ENCODE measurements around the gene CHID1. TPM values are rescaled to one million over a fixed set of nuclear protein-coding genes. Genes with fewer than 3 reads are reported as not detected.

Gene CHID1
- total RNA-seq, 1 donor from 2014 or later: 74.6 TPM

GRCh38 chr11:893008-893654, 17.5 kb downstream of the CHID1 start:
- Mint-ChIP-seq H3K4me3 (ENCODE audit: unreplicated experiment) (no peak overlapping the region), H3K36me3 (ENCODE audit: low read depth, unreplicated experiment) (no peaks in the 10 kb centered on the region), H3K4me1 (ENCODE audit: low read depth, unreplicated experiment) (no peaks in the 10 kb centered on the region), H3K27me3 (ENCODE audit: low read depth, unreplicated experiment) (no peaks in the 10 kb centered on the region), H3K27ac (ENCODE audit: unreplicated experiment) (no peak overlapping the region), H3K9me3 (ENCODE audit: unreplicated experiment) (no peaks in the 10 kb centered on the region)
- Histone ChIP-seq H2AFZ (ENCODE audit: low read depth, low read length) (no peak overlapping the region), H4K20me1 (ENCODE audit: insufficient read depth, low read length) (peaks cover 16% of the 10 kb centered on the region), H3K4me2 (ENCODE audit: low read length) (no peak overlapping the region), H3K79me2 (ENCODE audit: insufficient read depth, low read length) (no peaks in the 10 kb centered on the region), H3K9me3 (ENCODE audit: insufficient read depth, low read depth, low read length) (no peaks in the 10 kb centered on the region), H3K4me3 (ENCODE audit: insufficient read depth, low read depth, low read length) (no peak overlapping the region), H3K36me3 (ENCODE audit: insufficient read depth, low read length) (no peaks in the 10 kb centered on the region), H3K27ac (ENCODE audit: low read depth, low read length) (no peak overlapping the region), H3K27me3 (ENCODE audit: insufficient read depth, low read length) (no peaks in the 10 kb centered on the region), H3K4me1 (ENCODE audit: insufficient read depth, low read length) (no peaks in the 10 kb centered on the region), H3K9ac (ENCODE audit: low read length) (no peak overlapping the region)
- TF ChIP-seq, protein P1, sequence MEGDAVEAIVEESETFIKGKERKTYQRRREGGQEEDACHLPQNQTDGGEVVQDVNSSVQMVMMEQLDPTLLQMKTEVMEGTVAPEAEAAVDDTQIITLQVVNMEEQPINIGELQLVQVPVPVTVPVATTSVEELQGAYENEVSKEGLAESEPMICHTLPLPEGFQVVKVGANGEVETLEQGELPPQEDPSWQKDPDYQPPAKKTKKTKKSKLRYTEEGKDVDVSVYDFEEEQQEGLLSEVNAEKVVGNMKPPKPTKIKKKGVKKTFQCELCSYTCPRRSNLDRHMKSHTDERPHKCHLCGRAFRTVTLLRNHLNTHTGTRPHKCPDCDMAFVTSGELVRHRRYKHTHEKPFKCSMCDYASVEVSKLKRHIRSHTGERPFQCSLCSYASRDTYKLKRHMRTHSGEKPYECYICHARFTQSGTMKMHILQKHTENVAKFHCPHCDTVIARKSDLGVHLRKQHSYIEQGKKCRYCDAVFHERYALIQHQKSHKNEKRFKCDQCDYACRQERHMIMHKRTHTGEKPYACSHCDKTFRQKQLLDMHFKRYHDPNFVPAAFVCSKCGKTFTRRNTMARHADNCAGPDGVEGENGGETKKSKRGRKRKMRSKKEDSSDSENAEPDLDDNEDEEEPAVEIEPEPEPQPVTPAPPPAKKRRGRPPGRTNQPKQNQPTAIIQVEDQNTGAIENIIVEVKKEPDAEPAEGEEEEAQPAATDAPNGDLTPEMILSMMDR (IDR thresholded peaks at IDR 0.05; ENCODE audit: insufficient read depth, low read depth, low read length): no peak
- TF ChIP-seq EZH2 (IDR thresholded peaks at IDR 0.05; ENCODE audit: insufficient read depth, low read length): no peak
- no peak for DNase-seq (ENCODE audit: low read depth)
- no peak for FAIRE-seq

DNA sequence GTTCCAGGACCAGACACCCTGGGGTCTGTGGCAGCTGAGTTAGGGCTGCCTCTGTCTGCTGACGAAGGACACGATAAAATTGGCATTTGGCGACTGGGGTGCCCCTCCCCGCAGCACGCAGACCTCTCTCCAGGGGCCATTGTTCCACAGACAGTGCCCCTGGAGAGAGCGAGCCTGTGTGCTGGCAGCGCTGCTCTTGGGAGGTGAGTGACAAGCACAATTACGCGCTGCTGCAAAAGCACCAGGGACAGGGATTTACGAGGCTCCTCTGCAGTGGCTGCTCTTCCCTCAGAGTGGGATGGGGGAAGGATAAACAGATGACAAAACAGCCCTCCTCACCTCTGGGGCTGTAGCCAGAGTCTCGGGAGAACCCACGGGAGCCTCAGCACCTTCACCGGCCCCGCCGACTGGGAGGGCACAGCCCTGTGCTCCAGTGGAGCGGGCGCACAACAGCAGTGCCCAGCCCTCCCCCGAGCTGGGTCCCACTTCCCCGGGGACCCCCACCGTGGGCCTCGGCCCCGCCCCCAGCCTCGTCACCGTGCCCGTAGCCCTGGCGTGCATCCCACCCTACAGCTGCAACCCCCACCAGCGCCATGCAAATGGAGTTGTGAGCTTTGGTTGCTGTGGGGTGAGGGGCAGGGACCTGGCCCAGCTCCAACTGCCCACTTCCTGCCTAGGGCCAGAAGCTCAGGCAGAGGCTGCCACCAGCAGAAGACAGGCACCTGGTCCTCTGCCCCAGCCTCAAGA, 19.6 kb downstream of the CHID1 start:
- no peaks in the 10 kb centered on the region for H3K27me3 Mint-ChIP-seq (ENCODE audit: low read depth, unreplicated experiment)
- TF ChIP-seq, protein P1 (IDR thresholded peaks at IDR 0.05; ENCODE audit: insufficient read depth, low read depth, low read length): no peak
- no peak for TF ChIP-seq EZH2 (IDR thresholded peaks at IDR 0.05; ENCODE audit: insufficient read depth, low read length)

More for the DNA sequence above, 19.6 kb downstream of the CHID1 start:
- H3K4me3 ChIP-seq (ENCODE audit: insufficient read depth, low read depth, low read length): no peak overlapping the region
- no peaks in the 10 kb centered on the region for H3K4me1 ChIP-seq (ENCODE audit: insufficient read depth, low read length)
- peaks cover 20% of the 10 kb centered on the region for H4K20me1 ChIP-seq (ENCODE audit: insufficient read depth, low read length)
- H3K36me3 Mint-ChIP-seq (ENCODE audit: low read depth, unreplicated experiment): peaks cover 6% of the 10 kb centered on the region
- H3K9me3 Mint-ChIP-seq (ENCODE audit: unreplicated experiment): no peaks in the 10 kb centered on the region
- no peak overlapping the region for H2AFZ ChIP-seq (ENCODE audit: low read depth, low read length)
- FAIRE-seq (no peak), DNase-seq (ENCODE audit: low read depth) (no peak)
- H3K9me3 ChIP-seq (ENCODE audit: insufficient read depth, low read depth, low read length): no peaks in the 10 kb centered on the region
- H3K27me3 ChIP-seq (ENCODE audit: insufficient read depth, low read length): no peaks in the 10 kb centered on the region
- H3K27ac Mint-ChIP-seq (ENCODE audit: unreplicated experiment): no peak overlapping the region
- H3K9ac ChIP-seq (ENCODE audit: low read length): no peak overlapping the region
- H3K27ac ChIP-seq (ENCODE audit: low read depth, low read length): no peak overlapping the region
- H3K4me1 Mint-ChIP-seq (ENCODE audit: low read depth, unreplicated experiment): no peaks in the 10 kb centered on the region
- H3K4me3 Mint-ChIP-seq (ENCODE audit: unreplicated experiment): no peak overlapping the region
- H3K79me2 ChIP-seq (ENCODE audit: insufficient read depth, low read length): no peaks in the 10 kb centered on the region
- H3K36me3 ChIP-seq (ENCODE audit: insufficient read depth, low read length): no peaks in the 10 kb centered on the region
- no peak overlapping the region for H3K4me2 ChIP-seq (ENCODE audit: low read length)

All from astrocyte (in vitro differentiated cells and primary cell).